Smooth muscle cell (in vitro differentiated cells): ENCODE results near the gene LRP5. TPM values are rescaled to one million over a fixed set of nuclear protein-coding genes. Genes with fewer than 3 reads are reported as not detected.

Source experiments
- DNase-seq: peaks from one replicate; lab custom pipeline; 2025; ENCODE audit not compliant: unreplicated experiment; lab: John Stamatoyannopoulos, UW
- H2AFZ ChIP-seq: fragments of 200-600 bp; sonication (generic); 2 replicates; pipeline ENCODE4 v1.6.0; 2016; ENCODE audit warnings: antibody characterized with exemption, low read depth, mild to moderate bottlenecking
- H3F3A ChIP-seq: fragments of 200-600 bp; sonication (generic); 2 replicates; pipeline ENCODE4 v1.6.0; 2017; ENCODE audit warnings: antibody characterized with exemption, low read depth
- H3K27ac ChIP-seq: fragments of 200-600 bp; sonication (generic); 2 replicates; pipeline ENCODE4 v1.5.1; 2016; ENCODE audit warnings: low read depth, mild to moderate bottlenecking
- H3K27me3 ChIP-seq: fragments of 200-600 bp; sonication (generic); 2 replicates; pipeline ENCODE4 v1.6.1; 2016; ENCODE audit warnings: low read depth, mild to moderate bottlenecking
- H3K36me3 ChIP-seq: fragments of 200-600 bp; sonication (generic); 2 replicates; pipeline ENCODE4 v1.5.1; 2016; ENCODE audit warnings: low read depth
- H3K4me1 ChIP-seq: fragments of 200-600 bp; sonication (generic); 2 replicates; pipeline ENCODE4 v1.5.1; 2016; ENCODE audit warnings: low read depth
- H3K4me2 ChIP-seq: fragments of 200-600 bp; sonication (generic); 2 replicates; pipeline ENCODE4 v1.6.0; 2016; ENCODE audit warnings: mild to moderate bottlenecking
- H3K4me3 ChIP-seq: fragments of 200-600 bp; sonication (generic); 2 replicates; pipeline ENCODE4 v1.5.1; 2016; ENCODE audit warnings: mild to moderate bottlenecking
- H3K79me2 ChIP-seq: fragments of 200-600 bp; sonication (generic); 2 replicates; pipeline ENCODE4 v1.6.0; 2016; ENCODE audit warnings: low read depth, mild to moderate bottlenecking
- H3K9ac ChIP-seq: fragments of 200-600 bp; sonication (generic); 2 replicates; pipeline ENCODE4 v1.6.0; 2016; ENCODE audit warnings: low read depth
- H3K9me3 ChIP-seq: fragments of 200-600 bp; sonication (generic); replicated peaks from 2 replicates; pipeline ENCODE4 v1.5.1; 2016; ENCODE audit warnings: low read depth
- H4K20me1 ChIP-seq: fragments of 200-600 bp; sonication (generic); 2 replicates; pipeline ENCODE4 v1.6.0; 2016; ENCODE audit warnings: low read depth
- CTCF ChIP-seq: fragments of 200-600 bp; sonication (generic); IDR thresholded peaks from 2 replicates; pipeline ENCODE4 v1.5.1; 2017; ENCODE audit warnings: borderline replicate concordance, mild to moderate bottlenecking, antibody characterized with exemption; ENCODE audit not compliant: insufficient read depth, poor library complexity, severe bottlenecking
- WGBS: methylation state at CpG from one replicate; pipeline ENCODE4 v1.1.7; 2016; ENCODE audit warnings: low lambda C conversion rate; 5-methylcytosine and 5-hydroxymethylcytosine counted together
- polyA plus RNA-seq: library from polyadenylated mRNA; unstranded; fragments of >200 nt; fragmentation: Nextera tagmentation; extraction: Ambion mirVana; gene quantifications from 2 replicates; pipeline ENCODE4 v1.2.1, GENCODE V29; 2016
- total RNA-seq: library from RNA; depleted of rRNA; stranded (reverse); fragments of >200 nt; gene quantifications from 2 replicates; pipeline ENCODE4 v1.2.3, GENCODE V29; 2014

The LRP5 gene
- total and polyA plus RNA-seq, 2 experiments from 2014 or later, result 16.1 to 26.6 TPM

DNA sequence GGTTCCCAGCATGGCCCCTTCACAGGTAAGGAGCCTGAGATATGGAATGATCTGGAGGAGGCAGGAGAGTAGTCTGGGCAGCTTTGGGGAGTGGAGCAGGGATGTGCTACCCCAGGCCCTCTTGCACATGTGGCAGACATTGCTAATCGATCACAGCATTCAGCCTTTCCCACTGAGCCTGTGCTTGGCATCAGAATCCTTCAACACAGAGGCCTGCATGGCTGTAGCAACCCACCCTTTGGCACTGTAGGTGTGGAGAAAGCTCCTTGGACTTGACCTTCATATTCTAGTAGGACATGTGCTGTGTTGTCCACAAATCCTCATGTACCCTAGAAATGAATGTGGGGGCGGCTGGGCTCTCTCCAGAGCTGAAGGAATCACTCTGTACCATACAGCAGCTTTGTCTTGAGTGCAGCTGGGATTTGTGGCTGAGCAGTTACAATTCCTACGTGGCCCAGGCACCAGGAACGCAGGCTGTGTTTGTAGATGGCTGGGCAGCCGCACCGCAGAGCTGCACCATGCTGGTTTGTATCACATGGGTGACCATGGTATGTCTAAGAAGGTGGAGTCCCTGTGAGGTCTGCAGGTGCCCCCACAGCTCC lies 126.4 kb downstream of the LRP5 start:
- Histone ChIP-seq H4K20me1 (no peaks in the 10 kb centered on the region), H3K27ac (peak overlapping the region; percentile 93), H3K9ac (no peak overlapping the region), H3K36me3 (no peaks in the 10 kb centered on the region), H3F3A (peaks cover 11% of the 10 kb centered on the region), H3K4me1 (no peaks in the 10 kb centered on the region), H3K4me2 (no peak overlapping the region), H3K27me3 (no peaks in the 10 kb centered on the region), H3K4me3 (no peak overlapping the region), H2AFZ (no peak overlapping the region), H3K9me3 (no peaks in the 10 kb centered on the region), H3K79me2 (no peaks in the 10 kb centered on the region)
- WGBS, result 90% methylated on average over 6 of the region's 6 CpGs
- no peak for DNase-seq
- TF ChIP-seq CTCF, result no peak

- 85% methylated on average over 29 of the region's 38 CpGs for WGBS
- no peak for DNase-seq
- no peaks in the 10 kb centered on the region for H3K27me3 ChIP-seq
Observed at GRCh38 chr11:68439355-68440065, 127.1 kb downstream of the LRP5 start.

GRCh38 chr11:68440224-68440623 lies 127.8 kb downstream of the LRP5 start:
- no peaks in the 10 kb centered on the region for H4K20me1 ChIP-seq
- no peak overlapping the region for H3K4me3 ChIP-seq
- H3K27ac ChIP-seq, result no peak overlapping the region
- no peak for TF ChIP-seq CTCF
- no peaks in the 10 kb centered on the region for H3K27me3 ChIP-seq
- no peaks in the 10 kb centered on the region for H3K79me2 ChIP-seq
- H2AFZ ChIP-seq, result no peak overlapping the region
- H3K4me2 ChIP-seq, result no peak overlapping the region
- no peak overlapping the region for H3K9ac ChIP-seq
- no peak for DNase-seq
- 86% methylated on average over 8 of the region's 8 CpGs for WGBS
- no peaks in the 10 kb centered on the region for H3K9me3 ChIP-seq
- H3K36me3 ChIP-seq, result no peaks in the 10 kb centered on the region
- peaks cover 11% of the 10 kb centered on the region for H3F3A ChIP-seq
- no peaks in the 10 kb centered on the region for H3K4me1 ChIP-seq

More at GRCh38 chr11:68439355-68440065, 127.1 kb downstream of the LRP5 start:
- H2AFZ ChIP-seq, result no peak overlapping the region
- no peaks in the 10 kb centered on the region for H3K4me1 ChIP-seq
- peaks cover 11% of the 10 kb centered on the region for H3F3A ChIP-seq
- no peak overlapping the region for H3K4me2 ChIP-seq
- no peaks in the 10 kb centered on the region for H3K79me2 ChIP-seq
- H3K9me3 ChIP-seq, result no peaks in the 10 kb centered on the region
- no peaks in the 10 kb centered on the region for H4K20me1 ChIP-seq
- H3K27ac ChIP-seq, result peak overlapping the region; percentile 93
- no peaks in the 10 kb centered on the region for H3K36me3 ChIP-seq
- H3K4me3 ChIP-seq, result no peak overlapping the region
- no peak overlapping the region for H3K9ac ChIP-seq
- no peak for TF ChIP-seq CTCF
